Stimulated activated naive B cell treated with anti-CD40 and anti-IgM and Interleukin-4, amounts not matched to agents 10 μg/mL and 1 μg/mL and 100 μg/mL, for 72 hours (primary cell): Measurements from ENCODE around the gene APOBEC3G.
"Not testable (repeated sequence)": the region's sequence is repeated elsewhere in the genome, so short reads cannot be mapped to it uniquely, and the experiment has no call there.

Source experiments
- ATAC-seq, 2 donors: fragments of 150-1000 bp; cut with Tn5 transposase; replicated peaks; 2 replicates each; pipeline ENCODE4 v1.10.0; 2021; ENCODE audit warnings: moderate library complexity in 1 of 2
- DNase-seq: peaks from one replicate; pipeline ENCODE4 v3.0.0; 2021
- H3K27ac Mint-ChIP-seq: one replicate; pipeline ENCODE4 v1.8.0; 2022; ENCODE audit warnings: mild to moderate bottlenecking, mixed read lengths
- H3K27me3 Mint-ChIP-seq, 2 donors: one replicate each; pipeline ENCODE4 v1.8.0; 2022; ENCODE audit warnings: mixed read lengths in 2 of 2
- H3K36me3 Mint-ChIP-seq, 2 donors: one replicate each; pipeline ENCODE4 v1.8.0; 2022; ENCODE audit warnings: mixed read lengths in 2 of 2, mild to moderate bottlenecking in 1 of 2
- H3K4me1 Mint-ChIP-seq, 2 donors: one replicate each; pipeline ENCODE4 v1.8.0; 2022; ENCODE audit warnings: mixed read lengths in 2 of 2, mild to moderate bottlenecking in 1 of 2
- H3K4me3 Mint-ChIP-seq, 2 donors: one replicate each; pipeline ENCODE4 v1.8.0; 2022; ENCODE audit warnings: mild to moderate bottlenecking in 2 of 2, mixed read lengths in 2 of 2, moderate library complexity in 1 of 2
- H3K9me3 Mint-ChIP-seq, 2 donors: one replicate each; pipeline ENCODE4 v1.8.0; 2022; ENCODE audit warnings: mixed read lengths in 2 of 2, mild to moderate bottlenecking in 1 of 2

The APOBEC3G gene

GRCh38 chr22:39049486-39049885 lies 27.6 kb upstream of the APOBEC3G start:
- peak overlapping the region; percentile 14 for H3K27ac Mint-ChIP-seq
- not testable (repeated sequence) for H3K27me3 Mint-ChIP-seq, H3K4me3 Mint-ChIP-seq, ATAC-seq, H3K9me3 Mint-ChIP-seq, DNase-seq
- peaks cover 30 to 69% of the 10 kb centered on the region in 2 donors for H3K4me1 Mint-ChIP-seq
- peaks cover 27 to 58% of the 10 kb centered on the region in 2 donors for H3K36me3 Mint-ChIP-seq

- Mint-ChIP-seq H3K4me1 (peaks cover 11 to 44% of the 10 kb centered on the region in 2 donors), H3K36me3 (peaks cover 7 to 41% of the 10 kb centered on the region in 2 donors), H3K27ac (peak overlapping the region; percentile 42)
- ATAC-seq: peak in 1 of 2 donors; percentile 22
- DNase-seq, H3K4me3 Mint-ChIP-seq, H3K27me3 Mint-ChIP-seq, H3K9me3 Mint-ChIP-seq: not testable (repeated sequence)
Measured at GRCh38 chr22:39051844-39052495, 25.1 kb upstream of the APOBEC3G start.

GRCh38 chr22:39055658-39056057 lies 21.4 kb upstream of the APOBEC3G start:
- no peak overlapping the region for H3K27ac Mint-ChIP-seq
- ATAC-seq (no peak), DNase-seq (no peak)
- peaks cover 0 to 2% of the 10 kb centered on the region in 2 donors for H3K9me3 Mint-ChIP-seq
- no peaks in the 10 kb centered on the region for H3K27me3 Mint-ChIP-seq
- peaks cover 3 to 32% of the 10 kb centered on the region in 2 donors for H3K36me3 Mint-ChIP-seq
- H3K4me3 Mint-ChIP-seq: no peak overlapping the region
- H3K4me1 Mint-ChIP-seq: peaks cover 5 to 26% of the 10 kb centered on the region in 2 donors

GRCh38 chr22:39061290-39061689 lies 15.8 kb upstream of the APOBEC3G start:
- not testable (repeated sequence) for H3K27me3 Mint-ChIP-seq

GRCh38 chr22:39061951-39062350 lies 15.1 kb upstream of the APOBEC3G start:
- not testable (repeated sequence) for ATAC-seq, H3K9me3 Mint-ChIP-seq, H3K36me3 Mint-ChIP-seq, H3K27me3 Mint-ChIP-seq, H3K4me1 Mint-ChIP-seq, H3K4me3 Mint-ChIP-seq, H3K27ac Mint-ChIP-seq, DNase-seq

More at GRCh38 chr22:39061290-39061689, 15.8 kb upstream of the APOBEC3G start:
- not testable (repeated sequence) for H3K27ac Mint-ChIP-seq, ATAC-seq, H3K4me1 Mint-ChIP-seq, H3K36me3 Mint-ChIP-seq, H3K9me3 Mint-ChIP-seq, H3K4me3 Mint-ChIP-seq
- peak; percentile 20 for DNase-seq

GRCh38 chr22:39063904-39064303 lies 13.2 kb upstream of the APOBEC3G start:
- peak; percentile 48 for DNase-seq
- not testable (repeated sequence) for H3K27me3 Mint-ChIP-seq, H3K36me3 Mint-ChIP-seq, H3K27ac Mint-ChIP-seq, H3K4me1 Mint-ChIP-seq, H3K9me3 Mint-ChIP-seq
- H3K4me3 Mint-ChIP-seq: peak overlapping the region; percentile 59
- peak; percentile 64 to 72 for ATAC-seq

- ATAC-seq (peak; percentile 57 to 66), DNase-seq (peak; percentile 66)
- H3K9me3 Mint-ChIP-seq, H3K27me3 Mint-ChIP-seq, H3K27ac Mint-ChIP-seq, H3K4me3 Mint-ChIP-seq: not testable (repeated sequence)
- Mint-ChIP-seq H3K4me1 (peaks cover 21 to 22% of the 10 kb centered on the region in 2 donors), H3K36me3 (peaks cover 11 to 17% of the 10 kb centered on the region in 2 donors)
Measured at GRCh38 chr22:39066442-39067276, 10.4 kb upstream of the APOBEC3G start.

GRCh38 chr22:39068033-39068785 lies 8.9 kb upstream of the APOBEC3G start:
- Mint-ChIP-seq H3K36me3 (peaks cover 11 to 17% of the 10 kb centered on the region in 2 donors), H3K27ac (no peak overlapping the region), H3K4me3 (no peak overlapping the region), H3K9me3 (peaks cover 0 to 1% of the 10 kb centered on the region in 2 donors), H3K4me1 (peaks cover 29 to 31% of the 10 kb centered on the region in 2 donors), H3K27me3 (no peaks in the 10 kb centered on the region)
- DNase-seq: peak; percentile 22
- ATAC-seq: no peak

GRCh38 chr22:39070186-39070585 lies 6.9 kb upstream of the APOBEC3G start:
- Mint-ChIP-seq H3K4me1 (peaks cover 28 to 48% of the 10 kb centered on the region in 2 donors), H3K27ac (peak overlapping the region; percentile 82), H3K36me3 (peaks cover 9 to 17% of the 10 kb centered on the region in 2 donors), H3K4me3 (peak overlapping the region; percentile 25 to 60), H3K27me3 (no peaks in the 10 kb centered on the region), H3K9me3 (peaks cover 0 to 1% of the 10 kb centered on the region in 2 donors)
- DNase-seq (no peak), ATAC-seq (no peak)

GRCh38 chr22:39072581-39072981 lies 4.5 kb upstream of the APOBEC3G start:
- not testable (repeated sequence) for H3K9me3 Mint-ChIP-seq, H3K27me3 Mint-ChIP-seq
- H3K36me3 Mint-ChIP-seq: peaks cover 9 to 20% of the 10 kb centered on the region in 2 donors
- peak overlapping the region; percentile 97 for H3K27ac Mint-ChIP-seq
- peak overlapping the region; percentile 60 to 61 for H3K4me3 Mint-ChIP-seq
- DNase-seq: peak; percentile 37
- ATAC-seq: peak; percentile 57 to 60
- H3K4me1 Mint-ChIP-seq: peaks cover 33 to 66% of the 10 kb centered on the region in 2 donors

GRCh38 chr22:39073981-39074380 lies 3.1 kb upstream of the APOBEC3G start:
- Mint-ChIP-seq H3K4me1 (peaks cover 32 to 80% of the 10 kb centered on the region in 2 donors), H3K4me3 (peak overlapping the region in 1 of 2 donors; percentile 61), H3K27me3 (no peaks in the 10 kb centered on the region), H3K9me3 (peaks cover 0 to 1% of the 10 kb centered on the region in 2 donors), H3K36me3 (peaks cover 9 to 25% of the 10 kb centered on the region in 2 donors), H3K27ac (peak overlapping the region; percentile 97)
- ATAC-seq: no peak
- no peak for DNase-seq

- H3K9me3 Mint-ChIP-seq, H3K27me3 Mint-ChIP-seq, DNase-seq, ATAC-seq: not testable (repeated sequence)
- Mint-ChIP-seq H3K4me3 (peak overlapping the region; percentile 93 to 95), H3K27ac (peak overlapping the region; percentile 96), H3K4me1 (peaks cover 34 to 78% of the 10 kb centered on the region in 2 donors), H3K36me3 (peaks cover 16 to 28% of the 10 kb centered on the region in 2 donors)
Measured at GRCh38 chr22:39076155-39077025, 685 bp upstream of the APOBEC3G start.

- not testable (repeated sequence) for DNase-seq, ATAC-seq, H3K27me3 Mint-ChIP-seq, H3K9me3 Mint-ChIP-seq
- H3K27ac Mint-ChIP-seq: peak overlapping the region; percentile 96
- peaks cover 35 to 87% of the 10 kb centered on the region in 2 donors for H3K4me1 Mint-ChIP-seq
- peaks cover 29 to 41% of the 10 kb centered on the region in 2 donors for H3K36me3 Mint-ChIP-seq
- H3K4me3 Mint-ChIP-seq: peak overlapping the region; percentile 93 to 95
Measured at GRCh38 chr22:39077912-39078311, 837 bp downstream of the APOBEC3G start.
